RPMI8226 (cell line): ENCODE results near the gene RNF167.

Experiments
- DNase-seq: peaks from one replicate; pipeline ENCODE4 v3.0.0-alpha.2; 2015

The RNF167 gene

GRCh38 chr17:4939796-4940554 lies at the start of gene RNF167, which contains the start of gene SLC25A11:
TSS of gene RNF167 (plus strand) at chr17:4940268. CDS start at chr17:4940910, 642 bp downstream.
TSS of gene SLC25A11 (minus strand) at chr17:4940046. CDS start at chr17:4939910, 136 bp downstream.
- peak; percentile 96 for DNase-seq

GRCh38 chr17:4891411-4892410 lies 48.4 kb upstream of the RNF167 start:
- DNase-seq = no peak

- no peak for DNase-seq
Observed at GRCh38 chr17:4892499-4893221, 47.4 kb upstream of the RNF167 start.

GRCh38 chr17:4893272-4893671 lies 46.8 kb upstream of the RNF167 start:
- no peak for DNase-seq

GRCh38 chr17:4893721-4894560 lies 46.1 kb upstream of the RNF167 start:
- no peak for DNase-seq

GRCh38 chr17:4895121-4895520 lies 44.9 kb upstream of the RNF167 start:
- no peak for DNase-seq

GRCh38 chr17:4895657-4896331 lies 44.3 kb upstream of the RNF167 start:
- no peak for DNase-seq

- no peak for DNase-seq
Observed at GRCh38 chr17:4896332-4897197, 43.5 kb upstream of the RNF167 start.

- DNase-seq = no peak
Observed at GRCh38 chr17:4897198-4897687, 42.8 kb upstream of the RNF167 start.

- DNase-seq = no peak
Observed at GRCh38 chr17:4897785-4898184, 42.3 kb upstream of the RNF167 start.

GRCh38 chr17:4898351-4898750 lies 41.7 kb upstream of the RNF167 start:
- DNase-seq = no peak

- no peak for DNase-seq
Observed at GRCh38 chr17:4898927-4899326, 41.1 kb upstream of the RNF167 start.

- peak; percentile 67 for DNase-seq
Observed at GRCh38 chr17:4899341-4900230, 40.5 kb upstream of the RNF167 start, which contains the start of gene C17orf107. TSS of gene C17orf107 (plus strand) at chr17:4899536. CDS start at chr17:4899763, 227 bp downstream.

- DNase-seq = no peak
Observed at GRCh38 chr17:4900231-4901107, 39.6 kb upstream of the RNF167 start.

- no peak for DNase-seq
Observed at GRCh38 chr17:4901108-4901647, 38.9 kb upstream of the RNF167 start.

GRCh38 chr17:4901648-4902344 lies 38.3 kb upstream of the RNF167 start:
- DNase-seq = no peak

GRCh38 chr17:4902540-4902939 lies 37.5 kb upstream of the RNF167 start:
- DNase-seq = no peak
